SHP77 (cell line): ENCODE data around the gene SLC4A8.
"Not testable (repeated sequence)": the region's sequence is repeated elsewhere in the genome, so short reads cannot be mapped to it uniquely, and the experiment has no call there.

Experiments used
- DNase-seq, 2 experiments: peaks; one replicate each; lab custom pipeline; 2025; lab: John Stamatoyannopoulos, UW

SLC4A8 gene

DNA sequence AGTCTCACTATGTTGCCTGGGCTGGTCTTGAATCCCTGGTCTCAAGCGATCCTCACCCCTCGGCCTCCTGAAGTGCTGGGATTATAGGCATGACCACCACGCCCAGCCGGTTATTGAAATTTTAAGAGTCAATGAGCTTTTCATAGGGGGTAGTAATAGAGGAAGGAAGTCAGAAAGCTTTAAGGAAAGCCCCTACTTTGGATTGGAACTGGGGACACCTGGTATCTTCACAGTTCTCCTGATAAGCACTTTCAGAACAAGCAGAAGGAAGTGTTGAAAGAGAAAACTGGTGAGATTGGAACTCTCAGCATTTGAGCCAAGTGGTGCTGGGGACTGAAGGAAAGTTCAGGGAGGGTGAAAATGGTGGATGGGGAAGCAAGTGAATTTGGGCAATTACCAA is 5.1 kb downstream of the SLC4A8 start:
- DNase-seq: no peak

DNA sequence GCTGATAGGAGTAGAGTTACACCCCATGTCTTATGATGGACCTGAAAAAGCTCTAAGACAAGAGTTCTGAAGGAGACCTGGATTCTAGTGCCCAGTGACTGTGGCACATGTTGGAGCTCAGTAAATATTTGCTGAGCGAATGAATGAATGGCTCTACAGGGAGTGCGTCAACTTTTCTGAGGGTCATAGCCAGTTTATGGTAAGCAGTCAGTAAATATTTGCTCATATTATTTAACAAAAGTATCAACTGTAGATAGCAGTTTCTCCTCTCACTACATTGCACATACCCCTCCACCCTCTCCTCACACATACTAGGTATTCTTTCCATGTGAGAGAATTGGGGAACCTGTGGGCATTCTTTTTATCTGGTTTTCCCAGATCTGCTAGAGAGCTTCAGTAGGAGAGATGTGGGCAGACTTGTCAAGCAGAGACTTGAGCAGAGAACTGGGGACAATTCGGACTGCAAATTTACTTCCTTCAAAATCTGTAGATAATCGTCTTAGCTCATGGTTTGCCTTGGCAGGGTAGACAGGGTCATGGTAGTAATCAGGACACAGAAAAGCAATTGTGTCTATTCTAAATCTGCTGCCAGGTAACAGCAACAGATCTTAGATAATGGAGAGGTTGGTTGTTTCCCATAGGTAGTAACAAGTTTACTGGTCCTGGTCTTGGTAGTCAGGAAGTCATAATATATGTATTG is 5.7 kb downstream of the SLC4A8 start:
- peak; percentile 35 to 49 for DNase-seq

DNA sequence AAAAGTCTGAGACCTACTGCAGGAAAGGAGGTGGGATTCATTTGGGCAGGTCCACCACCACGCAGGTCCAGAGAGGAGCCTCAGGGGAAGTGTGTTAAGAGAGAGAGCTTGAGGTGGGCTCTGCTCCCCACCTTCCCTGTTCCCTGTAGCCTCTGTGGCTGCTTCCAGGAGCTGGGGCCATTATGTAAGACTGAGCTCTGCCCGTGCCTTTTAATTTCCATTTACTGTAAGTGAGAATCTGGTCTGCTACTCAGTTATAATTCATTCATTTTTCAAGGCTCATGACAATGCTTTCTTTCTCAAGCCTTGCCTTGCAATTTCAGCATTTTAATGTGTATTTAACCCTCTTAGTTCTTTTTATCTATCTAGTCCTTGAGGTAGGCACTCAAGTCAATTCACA is 8.3 kb downstream of the SLC4A8 start:
- no peak for DNase-seq

DNA sequence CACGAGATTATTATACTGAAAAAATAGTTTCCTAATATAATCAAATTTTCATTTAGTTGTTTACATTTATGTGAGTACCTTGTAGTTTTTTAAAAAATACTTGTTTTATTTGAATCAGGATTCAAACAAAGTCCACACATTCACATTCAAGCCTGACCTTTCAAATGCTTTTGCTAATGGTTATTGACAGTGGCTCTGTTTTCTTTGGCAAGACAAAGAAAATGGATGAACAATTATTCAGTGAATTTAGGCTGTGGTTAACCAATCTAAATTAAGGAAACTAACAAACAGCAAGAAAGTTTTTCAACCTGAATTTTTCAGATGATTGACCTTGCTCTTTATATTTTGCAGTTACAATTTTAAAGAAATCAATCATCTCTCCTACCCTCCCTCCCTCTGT is 9.7 kb downstream of the SLC4A8 start:
- DNase-seq: no peak

DNA sequence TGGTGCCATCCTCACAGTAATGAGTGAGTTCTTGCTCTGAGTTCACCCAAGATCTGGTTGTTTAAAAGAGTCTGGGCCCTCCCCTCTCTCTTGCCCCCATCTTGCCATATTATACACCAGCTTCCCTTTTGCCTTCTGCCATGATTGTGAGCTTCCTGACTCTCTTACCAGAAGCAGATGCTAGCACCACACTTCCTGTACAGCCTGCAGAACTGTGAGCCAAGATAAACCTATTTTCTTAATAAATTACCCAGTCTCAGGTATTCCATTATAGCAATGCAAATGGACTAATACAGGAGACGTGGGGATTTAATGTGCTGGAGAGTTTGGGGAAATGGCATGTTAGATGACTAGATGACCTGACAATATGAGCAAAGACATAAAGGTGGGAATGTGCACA is 12.8 kb downstream of the SLC4A8 start:
- DNase-seq: no peak

DNA sequence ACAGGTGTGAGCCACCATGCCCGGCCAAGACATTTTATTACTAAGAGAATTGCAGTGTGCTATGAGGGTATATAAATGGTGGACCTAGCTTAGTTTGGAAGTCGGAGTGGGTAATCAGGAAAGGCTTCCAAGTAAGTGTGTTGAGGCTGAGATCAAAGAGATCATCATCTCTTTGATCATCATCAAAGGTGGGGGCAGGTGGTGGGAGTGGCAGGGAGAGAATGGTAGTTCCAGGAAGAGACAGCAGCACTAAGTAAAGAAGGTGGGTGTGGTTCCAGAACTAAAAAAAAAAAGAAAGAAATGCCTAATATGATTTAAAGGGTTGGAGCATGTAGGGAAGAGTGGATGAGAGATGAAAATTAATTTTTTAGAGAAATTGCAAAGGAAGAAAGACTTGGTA is 14.7 kb downstream of the SLC4A8 start:
- DNase-seq: no peak

DNA sequence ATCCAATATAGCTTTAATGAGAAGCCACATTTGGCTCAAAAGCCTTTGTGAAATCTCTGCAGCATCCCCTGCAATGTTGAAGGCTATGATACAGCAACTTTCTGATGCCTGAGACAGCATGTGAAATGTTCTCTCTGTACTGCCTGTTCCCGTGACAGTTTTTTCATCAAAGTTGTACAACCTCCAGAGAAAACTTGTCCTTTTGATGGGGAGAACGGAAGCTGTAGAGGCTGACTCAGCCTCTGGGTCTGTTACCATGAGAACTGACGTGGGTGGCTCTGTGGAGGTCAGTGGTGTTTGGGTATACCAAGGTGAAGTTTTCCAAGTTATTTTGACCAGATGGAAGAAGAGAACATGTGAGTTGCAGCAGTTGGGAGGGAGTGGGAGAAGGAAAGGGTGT is 17.0 kb downstream of the SLC4A8 start:
- DNase-seq: no peak

DNA sequence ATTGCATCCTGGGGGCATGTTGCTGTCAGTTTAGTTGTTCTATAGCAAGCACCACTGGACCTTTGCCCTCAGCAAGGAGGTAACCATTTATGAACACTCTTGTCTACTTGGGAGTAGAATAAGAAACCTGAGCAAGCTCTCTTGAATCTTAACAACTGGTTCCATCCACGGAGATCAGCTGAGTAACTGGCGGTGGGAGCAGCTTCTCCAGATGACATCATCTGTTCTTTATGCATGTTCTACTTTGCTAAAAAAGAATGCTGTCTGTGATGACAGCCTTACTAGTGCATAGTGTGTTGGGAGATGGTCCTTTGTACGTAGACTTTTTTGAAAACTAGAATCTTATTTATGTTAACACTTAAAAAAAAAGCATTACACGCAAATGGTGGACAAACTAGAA is 17.7 kb downstream of the SLC4A8 start:
- DNase-seq: no peak

DNA sequence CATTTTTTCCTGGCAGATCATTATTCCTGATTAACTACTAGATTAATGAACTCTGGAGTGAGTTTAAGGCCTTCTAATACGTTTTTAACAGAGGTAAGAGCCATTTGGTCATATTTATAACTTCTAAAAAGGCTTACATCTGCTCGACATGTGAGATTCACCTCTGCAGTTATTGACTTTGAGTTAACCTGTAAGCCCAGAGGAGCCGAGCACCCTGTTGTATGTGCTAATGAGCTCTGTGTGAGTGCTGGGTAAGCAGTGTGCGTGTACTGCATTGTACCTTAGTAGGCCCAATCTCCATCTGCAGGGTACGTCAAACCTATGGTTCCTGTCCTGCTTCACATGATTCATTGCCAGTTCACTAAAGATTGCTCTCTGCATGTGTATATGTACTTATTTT is 18.9 kb downstream of the SLC4A8 start:
- DNase-seq: no peak

DNA sequence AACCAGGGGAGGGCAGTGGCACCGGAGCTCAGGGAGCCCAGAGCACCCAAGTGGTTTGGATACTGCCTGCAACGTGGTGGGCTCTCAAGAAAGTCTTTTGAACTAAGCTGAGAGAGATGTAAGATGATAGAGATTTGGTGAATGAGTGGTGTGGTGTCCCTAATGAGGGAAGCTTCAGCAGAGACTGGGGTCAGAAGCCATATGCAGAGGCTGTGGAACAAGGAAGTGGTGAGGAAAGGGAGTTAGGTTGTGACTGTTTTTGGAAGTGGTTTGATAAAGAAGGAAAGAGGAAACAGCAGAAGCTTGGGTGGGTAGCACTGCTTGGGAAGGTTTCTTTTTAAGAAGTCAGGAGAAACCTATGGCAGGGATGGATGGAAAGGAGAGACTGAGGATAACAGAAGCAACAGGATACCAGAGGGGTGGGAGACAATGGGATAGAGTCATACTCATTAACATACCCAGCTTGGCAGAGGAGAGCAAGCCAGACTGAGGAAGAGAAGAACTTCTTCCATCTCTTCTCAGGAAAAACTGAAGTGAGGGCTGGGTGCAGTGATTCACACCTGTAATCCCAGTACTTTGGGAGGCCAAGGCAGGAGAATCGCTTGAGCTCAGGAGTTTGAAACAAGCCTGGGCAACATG is 24.1 kb downstream of the SLC4A8 start:
- DNase-seq: no peak

DNA sequence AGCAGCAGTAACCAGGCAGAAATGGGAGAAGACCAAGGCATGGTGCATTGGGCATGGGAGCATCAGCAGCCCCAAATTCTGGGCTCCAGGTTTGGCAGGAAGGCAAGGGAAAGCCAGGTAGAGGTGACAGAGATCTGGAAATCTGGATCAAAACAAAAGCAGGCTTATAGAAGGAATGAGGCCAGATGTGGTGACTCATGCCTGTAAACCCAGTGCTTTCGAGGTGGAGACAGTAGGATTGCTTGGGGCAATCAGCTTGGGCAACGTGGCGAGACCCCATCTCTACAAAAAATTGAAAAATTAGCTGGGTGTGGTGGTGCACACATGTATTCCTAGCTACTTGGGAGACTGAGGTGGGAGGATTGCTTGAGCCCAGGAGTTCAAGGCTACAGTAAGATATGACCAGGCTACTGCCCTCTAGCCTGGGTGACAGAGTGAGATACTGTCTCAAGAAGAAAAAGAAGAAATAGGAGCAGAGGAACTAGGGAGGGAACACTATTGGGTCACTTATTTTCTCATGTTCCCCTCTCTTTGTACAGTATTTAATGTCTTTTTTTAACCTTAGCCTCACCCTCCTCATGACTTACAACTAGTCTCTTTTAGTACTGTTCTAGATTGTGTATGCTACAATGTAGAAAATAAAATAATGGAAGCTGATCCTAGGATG is 25.1 kb downstream of the SLC4A8 start:
- DNase-seq: no peak

DNA sequence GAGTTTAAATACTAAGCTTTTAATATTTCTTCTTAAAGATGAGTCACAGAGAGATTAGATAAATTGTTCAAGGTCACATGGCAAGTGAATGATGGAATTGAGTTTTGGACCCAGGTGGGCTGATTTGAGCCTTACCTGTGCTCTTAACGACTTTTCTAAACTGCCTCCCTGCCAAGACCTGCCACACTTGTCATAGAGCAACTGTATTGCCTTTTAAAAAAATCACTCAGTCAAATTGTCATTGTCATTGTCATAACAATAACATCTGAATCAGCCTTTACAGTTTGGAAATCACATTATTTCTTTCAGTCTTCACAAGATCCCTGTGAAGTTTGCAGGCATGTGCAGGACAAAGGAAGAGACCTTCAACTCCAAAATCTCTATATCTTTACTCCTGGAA is 25.7 kb downstream of the SLC4A8 start:
- no peak for DNase-seq

DNA sequence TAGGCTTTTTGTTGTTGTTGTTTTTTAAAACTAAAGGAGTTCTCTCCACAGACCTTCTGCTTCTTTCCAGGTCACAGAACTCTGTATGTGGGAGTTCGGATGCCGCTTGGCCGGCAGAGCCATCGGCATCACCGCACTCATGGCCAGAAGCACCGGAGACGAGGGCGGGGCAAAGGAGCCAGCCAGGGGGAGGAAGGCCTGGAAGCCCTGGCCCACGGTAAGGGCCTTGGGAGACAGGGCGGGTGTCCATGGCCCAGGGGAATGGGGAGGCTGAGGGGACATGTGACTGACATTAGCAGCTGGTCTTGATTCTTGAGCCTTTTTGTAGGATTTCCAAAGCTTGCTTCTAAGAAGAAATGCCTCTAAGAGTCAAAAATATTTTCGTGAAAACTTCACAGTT is 26.2 kb downstream of the SLC4A8 start:
- no peak for DNase-seq

DNA sequence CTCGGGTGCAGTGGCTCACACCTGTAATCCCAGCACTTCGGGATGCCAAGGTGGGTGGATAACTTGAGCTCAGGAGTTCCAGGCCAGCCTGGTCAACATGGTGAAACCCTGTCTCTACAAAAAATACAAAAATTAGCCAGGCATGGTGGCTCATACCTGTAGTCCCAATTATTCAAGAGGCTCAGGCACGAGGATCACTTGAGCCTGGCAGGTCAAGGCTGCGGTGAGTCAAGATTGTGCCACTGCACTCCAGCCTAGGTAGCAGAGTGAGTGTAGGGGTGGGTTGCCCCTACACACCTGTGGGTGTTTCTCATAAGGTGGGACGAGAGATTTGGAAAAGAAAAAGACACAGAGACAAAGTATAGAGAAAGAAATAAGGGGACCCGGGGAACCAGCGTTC is 29.4 kb downstream of the SLC4A8 start:
- DNase-seq: not testable (repeated sequence)

DNA sequence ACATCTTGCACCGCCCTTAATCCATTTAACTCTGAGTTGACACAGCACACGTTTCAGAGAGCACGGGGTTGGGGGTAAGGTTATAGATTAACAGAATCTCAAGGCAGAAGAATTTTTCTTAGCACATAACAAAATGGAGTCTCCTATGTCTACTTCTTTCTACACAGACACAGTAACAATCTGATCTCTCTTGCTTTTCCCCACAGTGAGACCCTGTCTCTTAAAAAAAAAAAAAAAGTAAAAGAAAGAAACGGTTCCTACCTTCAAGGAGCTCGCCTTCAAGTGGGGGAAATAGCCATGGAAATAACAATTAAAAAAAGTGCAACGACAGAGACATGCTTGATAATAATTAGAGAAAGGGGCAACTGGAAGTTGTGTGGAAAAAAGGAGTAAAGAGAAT is 30.4 kb downstream of the SLC4A8 start:
- DNase-seq: not testable (repeated sequence)

DNA sequence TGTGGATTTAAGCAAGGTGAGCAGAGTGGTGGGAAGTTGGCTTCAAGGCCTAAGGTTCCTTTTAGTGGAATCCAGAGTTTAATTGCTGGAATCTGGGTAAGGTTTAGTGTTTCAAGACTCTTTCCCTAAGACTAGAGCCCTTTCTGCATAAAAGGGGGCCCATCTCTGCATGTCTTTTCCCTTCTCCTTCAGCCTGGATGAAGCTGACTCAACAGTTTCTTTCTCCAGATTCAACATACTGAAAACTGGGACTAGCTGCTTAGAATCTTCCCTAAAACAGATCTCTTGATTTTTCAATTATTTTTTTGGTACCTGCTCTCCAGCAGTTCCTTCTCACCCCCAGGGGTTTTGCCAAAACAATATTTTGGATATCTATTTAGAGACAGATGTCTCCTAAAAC is 34.0 kb downstream of the SLC4A8 start:
- DNase-seq: no peak

DNA sequence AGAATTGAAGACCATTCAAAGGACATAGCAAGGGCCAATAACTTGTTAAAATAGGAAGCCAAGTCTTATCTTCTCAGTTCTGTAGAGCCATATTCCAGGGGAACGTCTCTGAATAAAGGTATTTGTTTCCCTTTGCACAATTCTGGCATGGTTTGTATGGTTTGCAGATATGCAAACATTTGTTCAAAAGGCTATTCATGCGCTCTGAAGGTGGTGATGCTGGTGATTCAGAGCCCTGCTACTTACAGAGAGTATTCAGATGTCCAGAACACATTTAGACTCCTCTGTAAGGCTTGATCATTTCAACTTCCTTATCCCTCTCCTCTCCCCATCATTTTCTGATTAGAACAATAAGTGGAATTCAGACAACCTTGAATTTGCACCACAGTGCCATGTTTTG is 35.9 kb downstream of the SLC4A8 start:
- DNase-seq: no peak

DNA sequence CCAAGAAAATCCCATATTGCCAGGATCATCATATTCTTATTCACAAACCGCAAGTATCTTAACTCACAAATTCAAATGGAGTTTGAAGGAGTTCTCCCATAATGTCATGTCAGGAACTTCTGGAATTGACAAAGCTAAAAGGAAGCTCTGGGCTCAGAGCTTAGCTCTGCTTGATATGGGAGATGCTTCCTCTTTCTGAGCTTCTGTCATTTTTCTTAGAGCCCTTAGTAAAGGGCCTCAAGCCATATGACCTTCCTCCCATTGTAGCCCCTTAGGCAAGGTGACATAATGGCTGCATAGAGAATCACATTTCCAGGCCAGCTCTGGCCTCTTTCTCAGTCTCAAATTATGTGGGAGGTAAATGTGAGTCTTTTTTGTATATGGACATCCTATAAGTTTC is 40.9 kb downstream of the SLC4A8 start:
- no peak for DNase-seq

DNA sequence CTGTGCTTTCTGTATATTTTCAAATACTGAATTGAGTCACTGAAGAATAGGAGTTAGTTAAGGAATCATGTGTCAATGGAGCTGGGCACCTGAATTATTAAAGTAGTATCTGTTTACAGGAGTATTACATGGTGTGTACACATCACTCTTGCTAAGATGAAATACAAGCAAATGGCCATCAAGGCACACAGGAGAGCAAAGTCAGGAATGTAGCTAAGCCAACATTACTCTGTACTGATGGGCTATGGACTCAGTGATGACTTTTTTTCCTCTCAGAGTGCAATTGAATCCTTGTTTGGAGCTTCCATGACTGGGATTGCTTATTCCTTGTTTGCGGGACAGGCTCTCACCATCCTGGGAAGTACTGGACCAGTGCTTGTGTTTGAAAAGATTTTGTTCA is 45.5 kb downstream of the SLC4A8 start:
- DNase-seq: no peak

DNA sequence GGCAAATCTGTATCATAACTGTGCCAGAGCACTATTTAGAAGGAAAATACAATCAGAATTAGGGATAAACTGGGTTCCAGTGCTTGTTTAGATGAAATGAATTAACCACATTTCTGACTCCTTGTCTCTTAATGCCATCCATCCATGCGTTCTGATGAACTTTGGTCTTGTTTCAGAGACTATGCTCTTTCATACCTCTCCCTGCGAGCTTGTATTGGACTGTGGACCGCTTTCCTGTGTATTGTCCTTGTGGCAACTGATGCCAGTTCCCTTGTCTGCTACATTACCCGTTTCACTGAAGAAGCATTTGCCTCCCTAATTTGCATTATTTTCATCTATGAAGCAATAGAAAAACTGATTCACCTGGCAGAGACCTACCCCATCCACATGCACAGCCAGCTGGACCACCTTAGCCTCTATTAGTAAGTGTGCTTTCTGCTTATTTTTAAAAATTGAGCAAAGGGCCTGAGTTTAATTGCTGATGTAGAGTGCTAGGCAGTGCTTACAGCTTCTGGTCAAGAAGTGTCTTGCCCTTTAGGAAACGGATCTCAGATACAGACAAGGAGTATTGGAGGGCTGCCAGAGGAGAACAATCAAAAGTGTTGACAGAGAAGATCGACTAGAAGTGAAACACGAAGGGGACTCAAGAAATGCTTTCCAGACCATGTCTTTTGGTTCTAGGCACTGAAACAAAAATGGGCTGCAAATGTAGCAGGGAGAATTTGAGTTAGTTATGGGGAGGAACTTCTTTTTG is 46.7 kb downstream of the SLC4A8 start:
- no peak for DNase-seq

DNA sequence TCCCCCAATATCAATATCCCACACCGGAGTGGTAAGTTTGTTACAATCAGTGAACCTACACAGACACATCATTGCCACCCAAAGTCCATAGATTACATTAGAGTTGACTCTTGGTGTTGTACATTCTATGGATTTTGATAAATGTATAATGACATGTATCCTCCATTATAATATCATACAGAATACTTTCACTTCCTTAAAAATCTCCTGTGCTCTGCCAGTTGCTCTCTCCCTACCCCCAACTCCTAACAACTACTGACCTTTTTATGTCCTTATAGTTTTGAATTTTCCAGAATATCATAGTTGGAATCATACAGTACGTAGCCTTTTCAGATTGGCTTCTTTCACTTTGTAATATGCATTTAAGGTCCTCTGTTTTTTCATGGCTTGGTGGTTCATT is 48.4 kb downstream of the SLC4A8 start:
- DNase-seq: no peak

DNA sequence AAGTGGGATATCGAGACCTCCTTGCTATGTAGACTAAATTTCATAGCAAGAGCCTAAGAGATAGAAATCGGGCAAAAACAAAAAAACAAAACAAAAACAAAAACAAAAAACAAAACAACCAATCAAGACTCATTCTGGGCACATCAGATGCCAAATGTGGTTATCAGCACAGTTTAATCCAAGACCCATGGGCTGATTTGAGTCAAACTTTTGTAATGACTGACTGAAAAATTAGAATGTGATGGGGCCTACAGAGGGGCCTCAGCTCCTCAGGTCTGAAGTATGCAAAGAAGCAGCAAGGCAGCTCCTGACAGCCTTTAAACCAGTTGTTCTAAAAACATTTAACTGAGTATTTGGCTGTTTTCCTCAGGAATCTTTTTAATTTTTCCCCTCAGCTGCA is 49.3 kb downstream of the SLC4A8 start:
- no peak for DNase-seq

DNA sequence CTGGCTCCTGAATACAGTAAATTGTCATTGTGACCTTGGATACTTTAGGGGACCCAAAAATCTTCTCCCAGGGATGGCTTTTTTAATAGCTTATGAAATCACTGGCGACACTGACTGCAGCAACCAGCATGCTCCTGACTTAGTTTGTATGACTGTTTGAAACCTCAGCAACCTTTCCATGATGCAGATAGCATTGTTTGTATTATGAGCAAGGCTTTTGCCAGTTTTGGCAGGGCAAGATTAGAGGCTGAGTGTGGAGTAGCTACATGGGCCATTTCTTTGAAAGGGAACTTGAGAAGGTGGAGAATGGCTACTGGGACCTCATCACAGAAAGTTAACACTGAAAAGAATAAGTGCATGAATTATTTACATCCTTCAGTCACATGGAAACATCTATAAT is 50.9 kb downstream of the SLC4A8 start:
- no peak for DNase-seq
